Stimulated activated CD4-positive, alpha-beta T cell treated with anti-CD3 and anti-CD28 coated beads, Interleukin-15, amount 100 ng/mL, for 24 hours (primary cell): ENCODE results near the gene CFAP61.
"Not testable (repeated sequence)": the region's sequence is repeated elsewhere in the genome, so short reads cannot be mapped to it uniquely, and the experiment has no call there.

Experiments
- DNase-seq: peaks from one replicate; pipeline ENCODE4 v3.0.0-alpha.2; 2020

The CFAP61 gene

GRCh38 chr20:20094410-20094809, 42.1 kb downstream of the CFAP61 start:
- no peak for DNase-seq

DNA sequence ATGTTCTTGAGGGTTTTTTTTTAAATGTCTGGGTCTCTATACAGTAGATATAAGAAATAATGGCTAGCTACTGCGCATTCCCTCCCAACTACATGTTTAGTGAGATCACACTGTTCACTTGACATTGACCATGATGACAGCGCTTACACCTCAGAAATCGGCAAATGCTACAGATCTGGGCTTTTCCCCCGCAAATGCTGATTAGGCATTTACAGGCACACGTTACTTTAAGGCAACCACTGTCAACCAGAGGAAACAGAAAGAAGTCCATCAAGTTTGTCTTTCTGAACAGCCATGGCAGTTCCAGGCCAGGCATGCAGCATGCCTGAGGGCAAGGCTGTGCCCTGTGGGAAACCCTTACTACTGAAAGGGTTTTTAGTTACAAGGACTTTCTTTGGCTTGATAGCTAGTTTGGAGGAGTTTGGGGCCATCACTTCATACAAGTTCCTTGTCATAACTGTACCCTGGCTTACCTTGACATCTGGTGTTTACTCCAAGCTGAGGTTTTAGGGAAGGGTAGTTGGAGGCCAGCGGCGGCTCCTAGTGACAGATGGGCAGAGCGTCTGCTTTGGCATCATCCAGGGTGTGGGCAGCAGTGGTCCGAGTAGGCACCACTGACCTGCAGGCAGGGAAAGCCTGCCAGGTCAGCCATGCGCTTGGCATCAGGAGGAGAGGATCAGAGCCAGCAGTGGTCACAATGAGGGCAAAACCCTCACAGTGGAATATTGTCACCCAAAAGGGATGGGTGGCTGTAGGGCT, 43.0 kb downstream of the CFAP61 start:
- DNase-seq, result no peak

DNA sequence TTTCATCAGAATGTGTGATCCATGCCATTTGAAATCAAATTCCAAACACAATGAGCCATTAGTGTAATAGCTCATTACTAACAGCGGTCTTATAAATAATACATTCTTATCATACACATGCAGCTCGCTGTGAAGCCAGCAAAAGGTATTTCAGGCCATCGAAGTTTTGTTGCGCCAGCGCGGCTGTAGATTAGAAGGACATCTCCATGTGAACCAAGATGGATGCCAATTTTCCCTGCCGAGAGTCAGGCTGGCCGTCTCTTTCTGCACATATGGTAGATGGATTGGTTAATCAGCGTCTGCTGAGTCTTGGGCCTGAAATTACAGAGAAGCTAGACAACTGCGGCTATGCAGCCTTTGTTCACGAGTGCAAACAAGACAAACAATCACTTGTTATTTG, 44.1 kb downstream of the CFAP61 start:
- DNase-seq, result no peak

DNA sequence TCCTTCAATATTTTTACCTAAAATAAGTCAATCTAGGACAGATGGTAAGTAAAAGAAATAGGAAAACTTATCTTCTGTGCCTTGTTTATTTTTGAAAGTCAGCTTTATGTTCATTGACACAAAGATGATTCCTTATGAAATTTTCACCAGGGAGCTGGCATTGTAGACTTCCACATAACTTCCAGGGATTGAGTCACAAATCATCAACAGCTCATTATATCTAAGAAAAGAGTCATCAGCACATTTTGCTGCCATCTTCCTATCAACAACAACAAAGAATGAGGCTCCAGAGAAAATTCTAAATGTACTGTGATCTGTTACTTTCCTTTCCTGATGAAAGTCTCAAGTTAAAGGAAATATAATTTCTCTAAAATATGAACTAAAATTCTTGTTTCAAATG, 48.5 kb downstream of the CFAP61 start:
- DNase-seq, result no peak

DNA sequence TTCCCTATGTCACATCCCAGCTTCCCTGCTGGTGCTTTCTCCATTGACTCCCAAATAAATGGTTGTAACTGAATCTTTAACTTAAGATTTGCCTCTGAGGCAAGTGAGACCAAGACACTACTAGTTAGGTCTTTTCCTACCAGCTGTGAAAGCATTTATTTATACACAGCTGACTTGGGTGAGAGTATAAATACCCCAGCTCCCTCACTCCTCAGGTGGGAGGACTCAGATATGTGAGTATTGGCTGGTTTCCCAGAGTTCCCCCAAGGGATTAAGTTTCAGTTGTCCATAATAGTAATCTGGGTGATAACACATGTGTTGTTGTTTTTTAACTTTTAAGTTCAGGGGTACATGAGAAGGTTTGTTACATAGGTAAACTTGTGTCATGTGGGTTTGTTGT, 49.8 kb downstream of the CFAP61 start:
- DNase-seq, result no peak

GRCh38 chr20:20102716-20103258, 50.5 kb downstream of the CFAP61 start:
- no peak for DNase-seq

DNA sequence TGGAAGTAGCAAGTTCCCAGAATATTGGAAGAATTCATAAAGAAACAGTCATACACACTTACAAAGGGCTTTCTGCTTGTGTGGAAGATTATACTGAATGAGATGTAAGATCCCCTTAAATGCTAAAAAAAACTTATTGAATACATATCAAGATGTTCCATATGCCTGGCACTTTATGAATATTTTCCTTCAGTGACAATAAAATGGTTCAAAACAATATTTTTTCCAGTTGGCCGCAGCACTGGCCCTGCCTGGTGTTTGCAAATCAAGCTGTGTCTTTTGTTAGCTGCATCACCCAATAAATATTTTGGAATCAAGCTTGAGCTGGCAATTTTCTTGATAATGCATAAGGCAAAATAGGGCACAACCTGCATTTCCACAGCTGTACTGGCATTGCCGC, 51.2 kb downstream of the CFAP61 start:
- no peak for DNase-seq

- DNase-seq, result not testable (repeated sequence)
These were observed 70.9 kb downstream of the CFAP61 start for GRCh38 chr20:20123187-20123586.

GRCh38 chr20:20130399-20130798, 78.1 kb downstream of the CFAP61 start:
- no peak for DNase-seq

DNA sequence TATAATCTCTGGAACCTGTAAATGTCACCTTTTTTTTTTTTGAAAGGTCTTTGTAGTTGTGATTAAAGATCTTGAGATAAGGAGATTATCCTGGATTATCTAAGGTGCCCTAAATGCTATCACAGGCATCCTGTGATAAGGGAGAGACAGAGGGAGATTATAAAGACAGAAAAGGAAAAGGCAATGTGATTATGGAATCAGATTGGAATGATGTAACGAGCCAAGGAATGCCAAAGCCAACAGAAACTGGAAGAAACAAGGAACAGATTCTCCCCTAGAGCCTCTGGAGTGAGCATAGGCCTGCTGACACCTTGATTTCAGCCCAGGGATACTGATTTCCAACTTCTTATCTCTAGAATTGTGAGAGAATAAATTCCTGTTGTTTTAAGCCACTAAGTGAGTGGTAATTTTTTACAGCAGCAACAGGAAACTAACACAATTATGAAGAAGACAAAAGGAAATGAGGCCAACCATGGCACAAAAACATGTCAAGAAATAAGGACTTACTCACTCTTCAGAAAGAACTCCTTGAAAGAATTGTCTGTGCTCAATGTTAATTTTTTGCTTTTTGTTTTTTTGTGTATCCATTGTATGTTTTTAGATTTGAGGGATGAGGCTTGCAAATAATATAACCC, 82.7 kb downstream of the CFAP61 start:
- no peak for DNase-seq

- DNase-seq, result no peak
These were observed 84.0 kb downstream of the CFAP61 start for GRCh38 chr20:20136313-20136712.

- no peak for DNase-seq
These were observed 85.5 kb downstream of the CFAP61 start for GRCh38 chr20:20137851-20138250.

DNA sequence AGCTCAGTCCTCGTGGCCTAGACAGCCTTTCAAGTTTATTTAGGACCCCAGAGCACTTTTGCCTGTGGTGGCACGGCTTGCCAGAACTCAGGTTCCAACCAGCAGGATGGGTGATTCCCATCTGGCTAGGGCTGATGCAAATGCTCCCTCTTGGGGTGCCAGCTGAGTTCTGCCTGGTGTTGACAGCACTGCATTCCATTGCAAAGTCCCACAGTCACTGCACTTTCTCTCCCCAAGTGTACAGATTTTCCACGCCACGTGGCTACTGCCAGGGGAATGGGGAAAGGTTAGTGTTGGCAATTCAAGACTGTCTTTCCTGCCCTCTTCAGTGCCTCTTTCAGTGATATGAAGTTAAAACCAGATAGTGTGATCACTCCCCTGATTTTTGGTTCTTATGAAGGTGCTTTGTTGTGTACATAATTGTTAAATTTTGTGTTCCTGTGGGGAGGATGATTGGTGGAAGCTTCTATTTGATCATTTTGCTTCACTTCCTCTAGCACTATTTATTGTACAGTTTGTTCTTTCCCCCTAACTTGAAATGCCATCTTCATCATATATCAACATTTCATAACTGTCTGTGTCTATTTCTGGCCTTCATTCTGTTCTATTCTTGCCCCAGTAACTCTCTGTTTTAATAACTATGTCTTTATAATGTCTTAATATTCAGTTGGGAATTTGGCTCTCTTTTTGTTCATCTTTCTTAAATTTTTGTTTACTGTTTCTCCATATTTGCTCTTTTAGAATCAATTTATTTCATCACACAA, 86.2 kb downstream of the CFAP61 start:
- no peak for DNase-seq

DNA sequence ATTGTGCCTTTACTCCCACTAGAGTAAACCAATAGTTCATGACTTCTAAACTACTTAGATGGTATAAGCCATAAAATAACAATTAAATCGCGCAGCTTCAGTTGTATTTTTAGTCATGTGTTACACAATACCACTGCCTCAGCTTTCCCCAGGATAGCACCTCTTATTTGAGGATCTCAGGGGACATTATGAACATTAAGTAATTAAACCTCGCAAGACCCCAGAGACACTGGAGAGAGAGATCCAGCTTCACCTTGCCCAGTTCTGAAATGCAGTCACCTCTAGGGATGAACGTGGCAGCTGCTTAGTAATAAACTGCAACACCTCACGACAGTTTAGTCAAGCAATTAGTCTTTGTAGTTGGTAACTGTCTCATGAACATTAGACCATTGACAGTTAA, 87.1 kb downstream of the CFAP61 start:
- DNase-seq, result no peak

DNA sequence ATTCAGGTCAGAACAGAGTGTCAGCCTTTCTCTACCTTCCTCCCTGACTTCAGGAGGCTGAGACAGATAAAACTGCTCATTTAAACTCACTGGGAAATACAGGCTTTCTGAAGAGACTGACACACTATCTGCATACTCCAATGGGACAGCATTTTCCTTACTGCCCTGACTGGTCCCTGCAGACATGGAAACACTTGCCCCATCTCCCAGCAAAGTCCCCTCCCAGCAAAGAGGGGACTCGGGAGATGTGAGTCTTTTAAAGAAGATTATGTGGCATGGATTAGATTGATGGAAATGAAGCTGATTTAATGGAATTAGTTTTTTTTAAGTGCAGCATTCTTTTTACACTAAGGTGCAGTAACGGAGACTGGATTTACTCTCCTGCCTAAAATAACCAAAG, 90.8 kb downstream of the CFAP61 start:
- DNase-seq, result no peak

DNA sequence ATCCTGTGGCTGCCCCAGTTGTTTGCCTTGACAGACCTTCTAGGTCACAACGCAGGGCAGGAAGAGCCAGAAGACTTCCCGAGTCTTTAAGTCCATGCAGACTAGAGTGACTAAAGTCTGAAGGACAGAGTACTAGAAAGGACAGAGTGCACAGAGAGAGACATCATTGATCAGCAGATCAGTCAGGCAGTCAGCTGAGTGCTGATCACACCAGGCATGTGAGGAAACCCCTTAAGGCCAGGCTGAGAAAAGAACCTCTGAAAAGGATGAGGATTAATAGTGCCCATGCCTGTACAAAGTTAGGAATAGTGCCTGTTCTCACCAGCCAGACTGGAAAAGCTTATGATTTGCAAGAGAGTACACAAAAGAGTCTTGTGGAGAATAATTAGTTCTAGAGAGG, 91.3 kb downstream of the CFAP61 start:
- no peak for DNase-seq

DNA sequence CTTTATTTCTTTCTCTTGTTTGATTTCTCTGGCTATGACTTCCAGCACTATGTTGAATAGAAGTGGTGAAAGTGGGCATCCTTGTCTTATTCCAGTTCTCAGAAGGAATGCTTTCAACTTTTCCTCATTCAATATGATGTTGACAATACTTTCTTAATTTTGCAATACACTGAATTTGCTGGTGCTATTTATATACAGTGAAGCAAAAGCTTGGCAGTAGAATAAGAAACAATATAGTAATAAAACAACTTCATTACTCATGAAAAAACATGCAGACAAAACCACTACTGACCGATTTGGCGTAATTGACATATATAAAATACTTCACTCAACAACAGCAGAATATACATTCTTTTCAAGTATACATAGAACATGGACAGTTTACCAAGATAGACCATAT, 96.4 kb downstream of the CFAP61 start:
- DNase-seq, result no peak

- DNase-seq, result no peak
These were observed 97.9 kb downstream of the CFAP61 start for GRCh38 chr20:20150241-20150640.

DNA sequence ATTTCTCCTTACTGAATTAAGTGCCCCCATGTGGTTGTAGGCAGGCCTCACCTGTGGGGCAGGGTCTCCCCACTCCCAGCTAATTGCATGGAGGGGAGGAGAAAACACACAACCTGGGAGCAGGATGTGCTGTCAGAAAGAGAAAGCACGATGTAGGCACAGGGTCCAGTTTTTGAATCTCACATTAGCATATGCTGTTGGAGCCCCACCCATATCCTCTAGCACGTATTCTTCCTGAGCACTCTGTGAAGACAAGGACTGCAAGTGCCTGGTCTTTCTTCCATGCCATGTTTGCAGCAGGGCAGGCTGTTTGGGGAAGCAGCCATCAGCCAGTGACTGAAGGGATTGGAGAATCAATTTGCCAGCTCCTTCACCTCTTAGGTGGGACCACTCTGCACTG, 108.2 kb downstream of the CFAP61 start:
- no peak for DNase-seq

GRCh38 chr20:20161611-20162010, 109.3 kb downstream of the CFAP61 start:
- no peak for DNase-seq

- DNase-seq, result no peak
These were observed 115.4 kb downstream of the CFAP61 start for GRCh38 chr20:20167698-20168097.

- no peak for DNase-seq
These were observed 120.9 kb downstream of the CFAP61 start for GRCh38 chr20:20173254-20173653.

DNA sequence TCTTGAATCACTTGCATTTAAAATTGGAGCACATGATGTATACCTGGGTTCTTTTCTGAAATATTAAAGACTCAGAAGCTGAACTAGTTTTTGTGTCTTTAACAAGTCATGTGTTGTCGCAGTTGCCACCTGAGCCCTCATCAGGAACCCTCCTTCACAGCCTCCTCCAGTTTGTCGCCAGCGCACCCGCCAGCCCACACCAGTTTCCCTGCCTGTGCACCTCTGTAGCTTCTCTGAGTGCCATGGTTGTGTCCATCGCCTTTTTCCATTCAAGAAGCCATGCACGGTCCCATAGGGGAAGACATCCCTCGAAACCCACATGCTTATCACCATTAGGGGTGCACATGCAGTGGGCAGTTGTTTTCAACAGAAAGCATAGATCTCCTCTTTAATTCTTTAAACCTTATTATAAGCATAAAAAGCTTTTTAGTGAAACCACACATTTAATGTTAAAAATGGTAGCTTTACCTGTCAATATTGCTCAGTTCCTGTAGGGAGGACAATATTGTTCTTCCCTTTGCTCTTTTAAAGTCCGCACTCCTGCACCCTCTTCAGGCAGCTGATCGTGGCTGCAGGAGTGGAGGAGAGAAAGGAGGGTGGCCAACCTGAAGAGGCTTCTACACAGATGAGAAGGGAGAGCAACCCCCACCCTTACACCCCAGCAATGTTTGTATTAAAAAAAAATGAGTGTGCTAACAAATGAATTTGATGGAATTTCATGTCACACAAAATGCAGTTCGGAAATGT, 121.9 kb downstream of the CFAP61 start:
- no peak for DNase-seq
